Measurements from ENCODE around the gene CRYGC.

- TF ChIP-seq POLR2AphosphoS5 (IDR thresholded peaks at IDR 0.05) (no peak), CTCF (IDR thresholded peaks at IDR 0.05) (no peak)
These were observed 26.0 kb downstream of the CRYGC start for GRCh38 chr2:208103616-208104015.

All from stomach (tissue), 4 donors.